ENCODE measurements around the gene HSD17B12. TPM values are rescaled to one million over a fixed set of nuclear protein-coding genes. Genes with fewer than 3 reads are reported as not detected.
A peak's percentile ranks its signal among the peaks of the same experiment; 100 is the strongest.

The HSD17B12 gene
- polyA plus RNA-seq, 2 of the 4 experiments (the other 2 are of a cell fraction): 102 to 103 TPM

- 31% methylated on average over 5 of the region's 5 CpGs for WGBS (ENCODE audit: missing lambda C conversion rate)
- CTCF ChIA-PET: interaction anchor here (1.0 to 3.2 kb wide), 3 partner anchors 17 to 302 kb away, joined by 3 to 11 read pairs (median 8); no protein-coding TSS in a partner anchor
- POLR2A ChIA-PET: no interaction called here
- ATAC-seq: peak; percentile 23 to 50; a peak in 3 of 6 replicates
- Histone ChIP-seq H3K4me2 (no peak overlapping the region; the same call in 2 of the 3 replicates), H3K9me3 (peaks cover 7% of the 10 kb centered on the region; the same call in 1 of the 3 replicates), H3K4me1 (no peaks in the 10 kb centered on the region), H3K4me3 (no peak overlapping the region), H3K27ac (no peak overlapping the region)
- TF ChIP-seq CEBPB (IDR thresholded peaks at IDR 0.05): peak in 1 of 2 experiments; percentile 15; a peak in 1 of 4 replicates
- TF ChIP-seq ZSCAN20 (CRISPR knock-in tag; IDR thresholded peaks at IDR 0.05): no peak
- no peak for FAIRE-seq
- peak in 1 of 2 experiments; percentile 10 for DNase-seq (ENCODE audit: low read depth in 1 of 2, low spot score in 1 of 2)
These were observed 188.5 kb downstream of the HSD17B12 start for GRCh38 chr11:43868852-43869567.

DNA sequence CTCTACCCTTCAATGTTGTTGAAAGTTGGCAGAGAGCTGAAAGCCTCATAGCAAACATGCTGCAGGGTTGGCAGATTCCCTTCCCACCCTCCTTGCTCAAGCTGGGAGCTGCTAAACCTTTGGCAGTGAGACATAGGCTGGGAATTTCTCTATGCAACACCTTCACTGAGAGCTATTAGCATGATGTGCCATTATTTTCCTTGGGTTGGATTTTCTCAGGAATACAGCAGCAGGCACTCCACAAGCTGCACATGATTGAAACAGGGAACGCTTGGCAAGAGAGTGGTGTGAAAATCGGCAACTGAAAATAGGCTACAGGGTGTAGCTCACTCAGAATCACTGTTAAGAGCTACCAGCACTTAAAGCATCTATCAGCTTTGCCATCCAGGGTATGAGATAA lies 190.5 kb downstream of the HSD17B12 start:
- WGBS (ENCODE audit: missing lambda C conversion rate): 9% methylated on average over 2 of the region's 2 CpGs
- DNase-seq (ENCODE audit: low read depth in 1 of 2, low spot score in 1 of 2) (no peak), ATAC-seq (no peak), FAIRE-seq (no peak)
- no peak overlapping the region for H3K27ac ChIP-seq
- POLR2A ChIA-PET: no interaction called here
- no peak overlapping the region for H3K4me2 ChIP-seq
- H3K9me3 ChIP-seq: peaks cover 7% of the 10 kb centered on the region; the same call in 1 of the 3 replicates
- CTCF ChIA-PET: interaction anchor here (0.8 to 1.7 kb wide), 3 partner anchors 19 to 364 kb away, joined by 3 read pairs; no protein-coding TSS in a partner anchor
- no peaks in the 10 kb centered on the region for H3K4me1 ChIP-seq
- TF ChIP-seq NPAS2 (CRISPR knock-in tag; IDR thresholded peaks at IDR 0.05; ENCODE audit: borderline replicate concordance): no peak
- TF ChIP-seq ZSCAN20 (CRISPR knock-in tag; IDR thresholded peaks at IDR 0.05): no peak
- TF ChIP-seq CHD4 (IDR thresholded peaks at IDR 0.05; ENCODE audit: borderline replicate concordance): no peak
- no peak for TF ChIP-seq HOXB13 (CRISPR knock-in tag; IDR thresholded peaks at IDR 0.05; ENCODE audit: low read depth)
- no peak for TF ChIP-seq PHF8 (IDR thresholded peaks at IDR 0.05; ENCODE audit: borderline replicate concordance, low read depth)
- TF ChIP-seq, protein P1, sequence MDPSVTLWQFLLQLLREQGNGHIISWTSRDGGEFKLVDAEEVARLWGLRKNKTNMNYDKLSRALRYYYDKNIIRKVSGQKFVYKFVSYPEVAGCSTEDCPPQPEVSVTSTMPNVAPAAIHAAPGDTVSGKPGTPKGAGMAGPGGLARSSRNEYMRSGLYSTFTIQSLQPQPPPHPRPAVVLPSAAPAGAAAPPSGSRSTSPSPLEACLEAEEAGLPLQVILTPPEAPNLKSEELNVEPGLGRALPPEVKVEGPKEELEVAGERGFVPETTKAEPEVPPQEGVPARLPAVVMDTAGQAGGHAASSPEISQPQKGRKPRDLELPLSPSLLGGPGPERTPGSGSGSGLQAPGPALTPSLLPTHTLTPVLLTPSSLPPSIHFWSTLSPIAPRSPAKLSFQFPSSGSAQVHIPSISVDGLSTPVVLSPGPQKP (IDR thresholded peaks at IDR 0.05; ENCODE audit: low read depth, low read length): no peak
- TF ChIP-seq RARB (CRISPR knock-in tag; IDR thresholded peaks at IDR 0.05): no peak
- no peak for TF ChIP-seq KDM1A (IDR thresholded peaks at IDR 0.05; ENCODE audit: low read depth)
- TF ChIP-seq, protein P2, sequence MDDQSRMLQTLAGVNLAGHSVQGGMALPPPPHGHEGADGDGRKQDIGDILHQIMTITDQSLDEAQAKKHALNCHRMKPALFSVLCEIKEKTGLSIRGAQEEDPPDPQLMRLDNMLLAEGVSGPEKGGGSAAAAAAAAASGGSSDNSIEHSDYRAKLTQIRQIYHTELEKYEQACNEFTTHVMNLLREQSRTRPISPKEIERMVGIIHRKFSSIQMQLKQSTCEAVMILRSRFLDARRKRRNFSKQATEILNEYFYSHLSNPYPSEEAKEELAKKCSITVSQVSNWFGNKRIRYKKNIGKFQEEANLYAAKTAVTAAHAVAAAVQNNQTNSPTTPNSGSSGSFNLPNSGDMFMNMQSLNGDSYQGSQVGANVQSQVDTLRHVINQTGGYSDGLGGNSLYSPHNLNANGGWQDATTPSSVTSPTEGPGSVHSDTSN (IDR thresholded peaks at IDR 0.05): no peak
- TF ChIP-seq CBX8 (IDR thresholded peaks at IDR 0.05): no peak
- H3K4me3 ChIP-seq: no peak overlapping the region

- peaks cover 7% of the 10 kb centered on the region; the same call in 1 of the 3 replicates for H3K9me3 ChIP-seq
- WGBS (ENCODE audit: missing lambda C conversion rate): 6% methylated on average over 7 of the region's 7 CpGs
- no peak for FAIRE-seq
- no peaks in the 10 kb centered on the region for H3K4me1 ChIP-seq
- H3K27ac ChIP-seq: no peak overlapping the region
- DNase-seq (ENCODE audit: low read depth in 1 of 2, low spot score in 1 of 2): no peak
- no peak for ATAC-seq
- H3K4me3 ChIP-seq: no peak overlapping the region
- ChIA-PET CTCF (interaction anchor here (0.6 to 2.0 kb wide), 3 partner anchors 17 to 413 kb away, joined by 4 to 9 read pairs (median 8); no protein-coding TSS in a partner anchor), POLR2A (interaction anchor here (0.9 kb wide), 1 partner anchor 192 kb away, joined by 3 read pairs; the partner anchor contains the start of gene HSD17B12)
- no peak overlapping the region for H3K4me2 ChIP-seq
- TF ChIP-seq POLR2AphosphoS2 (conservative IDR thresholded peaks at IDR 0.05; ENCODE audit: low read length) (no peak), ESRRA (IDR thresholded peaks at IDR 0.05; ENCODE audit: borderline replicate concordance, low read length) (no peak), TP53 (CRISPR knock-in tag; IDR thresholded peaks at IDR 0.05) (no peak), HMGXB4 (CRISPR knock-in tag; IDR thresholded peaks at IDR 0.05; ENCODE audit: borderline replicate concordance) (no peak), RCOR1 (IDR thresholded peaks at IDR 0.05; ENCODE audit: low read depth, low read length) (no peak), GATA3 (IDR thresholded peaks at IDR 0.05; ENCODE audit: borderline replicate concordance) (no peak), MAFK (IDR thresholded peaks at IDR 0.05; ENCODE audit: partially characterized antibody) (no peak), CBX8 (IDR thresholded peaks at IDR 0.05) (no peak), KDM5A (IDR thresholded peaks at IDR 0.05) (no peak), NR3C1 (IDR thresholded peaks at IDR 0.05) (no peak)
- TF ChIP-seq, protein P3, sequence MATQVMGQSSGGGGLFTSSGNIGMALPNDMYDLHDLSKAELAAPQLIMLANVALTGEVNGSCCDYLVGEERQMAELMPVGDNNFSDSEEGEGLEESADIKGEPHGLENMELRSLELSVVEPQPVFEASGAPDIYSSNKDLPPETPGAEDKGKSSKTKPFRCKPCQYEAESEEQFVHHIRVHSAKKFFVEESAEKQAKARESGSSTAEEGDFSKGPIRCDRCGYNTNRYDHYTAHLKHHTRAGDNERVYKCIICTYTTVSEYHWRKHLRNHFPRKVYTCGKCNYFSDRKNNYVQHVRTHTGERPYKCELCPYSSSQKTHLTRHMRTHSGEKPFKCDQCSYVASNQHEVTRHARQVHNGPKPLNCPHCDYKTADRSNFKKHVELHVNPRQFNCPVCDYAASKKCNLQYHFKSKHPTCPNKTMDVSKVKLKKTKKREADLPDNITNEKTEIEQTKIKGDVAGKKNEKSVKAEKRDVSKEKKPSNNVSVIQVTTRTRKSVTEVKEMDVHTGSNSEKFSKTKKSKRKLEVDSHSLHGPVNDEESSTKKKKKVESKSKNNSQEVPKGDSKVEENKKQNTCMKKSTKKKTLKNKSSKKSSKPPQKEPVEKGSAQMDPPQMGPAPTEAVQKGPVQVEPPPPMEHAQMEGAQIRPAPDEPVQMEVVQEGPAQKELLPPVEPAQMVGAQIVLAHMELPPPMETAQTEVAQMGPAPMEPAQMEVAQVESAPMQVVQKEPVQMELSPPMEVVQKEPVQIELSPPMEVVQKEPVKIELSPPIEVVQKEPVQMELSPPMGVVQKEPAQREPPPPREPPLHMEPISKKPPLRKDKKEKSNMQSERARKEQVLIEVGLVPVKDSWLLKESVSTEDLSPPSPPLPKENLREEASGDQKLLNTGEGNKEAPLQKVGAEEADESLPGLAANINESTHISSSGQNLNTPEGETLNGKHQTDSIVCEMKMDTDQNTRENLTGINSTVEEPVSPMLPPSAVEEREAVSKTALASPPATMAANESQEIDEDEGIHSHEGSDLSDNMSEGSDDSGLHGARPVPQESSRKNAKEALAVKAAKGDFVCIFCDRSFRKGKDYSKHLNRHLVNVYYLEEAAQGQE (IDR thresholded peaks at IDR 0.05): no peak
- TF ChIP-seq, protein P1 (IDR thresholded peaks at IDR 0.05; ENCODE audit: low read depth, low read length): no peak
- TF ChIP-seq, protein P2 (IDR thresholded peaks at IDR 0.05): no peak
These were observed 192.5 kb downstream of the HSD17B12 start for GRCh38 chr11:43872995-43873394.

All from A549 (cell line).